Kidney epithelial cell (primary cell): ENCODE measurements around the gene LAMC1. TPM values are rescaled to one million over a fixed set of nuclear protein-coding genes. Genes with fewer than 3 reads are reported as not detected.

Experiments
- DNase-seq: peaks from one replicate; pipeline ENCODE4 v3.0.0-alpha.2; 2010; ENCODE audit warnings: low read depth
- H3K27me3 ChIP-seq: 2 replicates; pipeline ENCODE4 v1.6.0; 2011; ENCODE audit warnings: low read length; ENCODE audit not compliant: control insufficient read depth, insufficient read depth
- H3K36me3 ChIP-seq: 2 replicates; pipeline ENCODE4 v1.5.1; 2011; ENCODE audit warnings: low read length; ENCODE audit not compliant: control insufficient read depth, insufficient read depth
- H3K4me3 ChIP-seq: 2 replicates; pipeline ENCODE4 v1.5.1; 2011; ENCODE audit warnings: low read depth, mild to moderate bottlenecking, control low read depth, low read length
- total RNA-seq: library from RNA; depleted of rRNA; stranded (reverse); fragments of >200 nt; gene quantifications from 2 replicates; pipeline ENCODE4 v1.2.3, GENCODE V29; 2015
- TF ChIP-seq, protein P1 (sequence below): IDR thresholded peaks from 2 replicates; pipeline ENCODE4 v1.5.1; 2011; ENCODE audit warnings: mild to moderate bottlenecking, moderate library complexity, low read length, control low read depth, inconsistent platforms; ENCODE audit not compliant: insufficient read depth, poor library complexity, severe bottlenecking

Gene LAMC1
- total RNA-seq, 1 donor from 2014 or later, result 172 TPM

DNA sequence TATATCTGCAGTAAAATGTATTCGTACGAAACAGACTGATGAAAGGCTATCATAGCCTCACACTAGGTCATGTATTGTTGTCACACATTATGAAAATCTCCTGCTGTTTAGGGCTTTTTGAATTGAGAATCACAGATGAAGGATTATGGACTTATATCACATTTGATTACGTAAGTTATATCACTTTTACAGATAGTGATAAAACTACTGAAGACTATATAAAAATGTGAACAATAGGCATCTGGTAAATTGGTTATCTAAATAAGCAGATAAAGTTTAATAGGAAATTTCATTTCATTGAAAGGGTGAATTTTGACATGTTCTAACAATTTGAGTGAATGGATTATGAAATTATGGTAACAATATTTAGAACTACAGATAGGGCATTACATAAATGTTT, 20.0 kb downstream of the LAMC1 start:
- DNase-seq, result no peak
- Histone ChIP-seq H3K36me3 (no peaks in the 10 kb centered on the region), H3K27me3 (no peaks in the 10 kb centered on the region), H3K4me3 (no peak overlapping the region)
- TF ChIP-seq, protein P1, sequence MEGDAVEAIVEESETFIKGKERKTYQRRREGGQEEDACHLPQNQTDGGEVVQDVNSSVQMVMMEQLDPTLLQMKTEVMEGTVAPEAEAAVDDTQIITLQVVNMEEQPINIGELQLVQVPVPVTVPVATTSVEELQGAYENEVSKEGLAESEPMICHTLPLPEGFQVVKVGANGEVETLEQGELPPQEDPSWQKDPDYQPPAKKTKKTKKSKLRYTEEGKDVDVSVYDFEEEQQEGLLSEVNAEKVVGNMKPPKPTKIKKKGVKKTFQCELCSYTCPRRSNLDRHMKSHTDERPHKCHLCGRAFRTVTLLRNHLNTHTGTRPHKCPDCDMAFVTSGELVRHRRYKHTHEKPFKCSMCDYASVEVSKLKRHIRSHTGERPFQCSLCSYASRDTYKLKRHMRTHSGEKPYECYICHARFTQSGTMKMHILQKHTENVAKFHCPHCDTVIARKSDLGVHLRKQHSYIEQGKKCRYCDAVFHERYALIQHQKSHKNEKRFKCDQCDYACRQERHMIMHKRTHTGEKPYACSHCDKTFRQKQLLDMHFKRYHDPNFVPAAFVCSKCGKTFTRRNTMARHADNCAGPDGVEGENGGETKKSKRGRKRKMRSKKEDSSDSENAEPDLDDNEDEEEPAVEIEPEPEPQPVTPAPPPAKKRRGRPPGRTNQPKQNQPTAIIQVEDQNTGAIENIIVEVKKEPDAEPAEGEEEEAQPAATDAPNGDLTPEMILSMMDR, result no peak

DNA sequence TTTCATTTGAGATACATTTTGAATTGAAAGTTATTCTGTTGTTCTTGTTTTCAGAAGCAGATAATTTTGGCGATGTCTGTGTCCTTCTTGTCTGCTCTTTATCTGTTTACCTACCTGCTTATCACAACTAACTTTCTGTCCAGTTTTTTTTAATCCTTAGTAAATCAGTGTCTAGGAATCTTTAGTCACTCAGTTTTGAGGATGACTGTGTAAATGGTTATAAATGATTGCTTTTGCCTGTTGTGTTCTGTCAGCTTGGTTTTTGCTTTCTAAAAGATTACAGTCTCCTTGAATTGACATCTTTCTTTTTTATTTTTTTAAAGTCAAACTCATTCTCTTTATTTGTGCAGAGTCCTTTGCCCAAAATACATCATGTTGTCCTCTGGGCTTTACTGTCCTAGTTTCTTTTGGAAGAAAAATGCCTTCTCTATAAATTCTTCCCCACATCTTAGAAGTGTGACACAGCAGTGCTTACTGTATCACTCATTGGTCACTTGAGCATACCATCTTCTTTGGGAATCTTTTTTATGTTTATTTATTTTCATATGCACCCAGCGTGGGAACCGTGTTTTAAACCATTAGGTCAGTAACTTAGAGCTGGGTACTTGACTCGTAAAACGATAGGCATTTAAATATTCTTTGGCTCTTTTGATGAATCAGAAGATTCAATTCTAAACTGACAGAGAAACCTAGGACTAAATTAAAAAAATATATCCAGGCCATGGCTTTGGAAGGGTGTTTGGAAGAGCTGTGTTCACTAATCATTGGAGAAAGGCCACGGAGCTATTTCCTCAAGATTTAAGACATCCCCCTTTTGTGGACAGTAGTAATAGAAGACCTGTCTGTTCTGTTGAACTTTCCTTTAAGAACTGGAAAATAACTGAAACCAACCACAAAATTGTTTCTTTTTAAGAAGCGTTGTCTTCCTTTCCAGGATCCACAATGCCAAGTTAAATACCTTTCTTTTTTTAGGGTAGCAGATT, 20.9 kb downstream of the LAMC1 start:
- no peak overlapping the region for H3K4me3 ChIP-seq
- DNase-seq, result no peak

DNA sequence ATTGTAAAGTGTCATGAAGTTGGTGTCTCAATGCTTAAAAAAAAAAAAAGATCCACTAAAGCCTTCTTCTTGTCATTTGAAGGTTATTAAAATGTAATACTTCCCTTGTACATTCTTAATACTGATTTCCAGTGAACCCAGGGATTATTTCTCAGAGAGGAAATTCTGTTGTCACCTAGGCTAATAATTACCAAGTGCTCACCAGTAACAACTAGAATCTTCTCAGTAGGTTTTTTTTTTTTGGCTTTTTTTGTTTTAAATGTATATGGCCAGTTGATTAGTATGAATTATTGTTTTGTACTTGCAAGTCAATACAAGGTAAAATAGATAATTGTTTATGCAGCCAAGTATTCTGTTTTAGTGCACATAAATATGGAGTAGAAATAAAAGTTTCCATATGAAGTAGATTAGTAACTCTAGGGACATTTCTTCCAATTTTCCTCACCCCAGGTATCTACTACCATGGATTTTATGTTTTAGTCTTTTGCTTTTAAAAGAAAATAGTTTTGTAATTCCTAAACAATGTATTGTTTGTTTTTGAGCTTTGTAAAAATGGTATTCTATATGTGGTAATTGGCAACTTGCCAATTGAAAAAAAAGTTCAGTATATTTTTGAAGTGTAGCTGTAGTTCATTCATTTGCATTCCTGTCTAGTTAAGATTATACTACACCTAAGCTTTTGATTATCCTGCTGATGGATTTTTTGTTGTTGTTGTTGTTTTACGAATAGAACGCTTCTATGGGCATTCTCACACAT, 21.9 kb downstream of the LAMC1 start:
- Histone ChIP-seq H3K36me3 (no peaks in the 10 kb centered on the region), H3K27me3 (no peaks in the 10 kb centered on the region), H3K4me3 (no peak overlapping the region)
- DNase-seq, result no peak
- TF ChIP-seq, protein P1, result no peak

More for the DNA sequence above, 20.9 kb downstream of the LAMC1 start:
- H3K27me3 ChIP-seq, result no peaks in the 10 kb centered on the region
- TF ChIP-seq, protein P1, result no peak
- no peaks in the 10 kb centered on the region for H3K36me3 ChIP-seq

DNA sequence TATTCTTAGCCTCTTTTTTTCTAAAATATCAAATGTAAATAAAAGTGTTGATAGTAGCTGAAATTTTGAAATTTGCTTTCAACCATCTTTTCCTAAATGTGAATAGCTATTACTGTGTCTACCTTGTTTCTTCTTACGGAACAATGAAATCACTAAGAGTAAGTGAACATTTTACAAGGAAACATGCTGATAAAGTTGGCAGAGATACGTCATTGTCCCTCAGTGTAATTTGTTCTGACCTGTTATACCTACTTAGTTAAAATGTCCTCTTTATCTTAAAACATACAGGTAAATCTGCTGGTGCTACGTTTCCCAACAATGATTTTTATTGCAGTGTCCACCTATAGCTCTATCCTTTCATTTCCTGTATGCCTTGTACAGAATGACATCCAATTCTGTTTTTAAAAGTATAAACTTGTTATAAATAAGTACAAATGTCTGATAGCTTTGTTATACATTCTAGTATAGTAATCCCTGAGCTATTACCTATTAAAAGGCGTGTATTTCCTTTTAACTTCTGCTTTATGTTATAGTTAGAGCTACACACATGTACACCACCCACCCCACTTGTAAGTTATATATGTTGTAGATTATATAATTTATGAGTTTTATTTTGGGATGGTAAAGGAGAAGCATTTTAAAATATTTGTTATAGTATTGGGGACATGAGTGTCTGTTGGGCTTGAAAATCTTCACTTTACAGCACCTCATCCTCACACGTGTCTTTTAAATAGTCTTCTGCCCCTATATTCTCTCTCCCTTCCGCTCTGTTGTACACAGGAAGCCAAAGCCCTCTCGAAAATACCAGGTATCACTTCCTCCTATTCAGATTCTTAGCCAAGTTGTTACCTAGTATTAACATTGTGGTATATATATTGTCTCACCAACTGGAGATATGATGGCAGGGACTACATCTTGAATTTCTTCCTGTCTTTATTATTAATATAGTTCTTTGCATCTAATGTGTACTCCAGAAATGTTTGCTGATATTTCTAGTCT, 25.2 kb downstream of the LAMC1 start:
- no peak for DNase-seq
- Histone ChIP-seq H3K4me3 (no peak overlapping the region), H3K36me3 (no peaks in the 10 kb centered on the region), H3K27me3 (no peaks in the 10 kb centered on the region)
- TF ChIP-seq, protein P1, result no peak

DNA sequence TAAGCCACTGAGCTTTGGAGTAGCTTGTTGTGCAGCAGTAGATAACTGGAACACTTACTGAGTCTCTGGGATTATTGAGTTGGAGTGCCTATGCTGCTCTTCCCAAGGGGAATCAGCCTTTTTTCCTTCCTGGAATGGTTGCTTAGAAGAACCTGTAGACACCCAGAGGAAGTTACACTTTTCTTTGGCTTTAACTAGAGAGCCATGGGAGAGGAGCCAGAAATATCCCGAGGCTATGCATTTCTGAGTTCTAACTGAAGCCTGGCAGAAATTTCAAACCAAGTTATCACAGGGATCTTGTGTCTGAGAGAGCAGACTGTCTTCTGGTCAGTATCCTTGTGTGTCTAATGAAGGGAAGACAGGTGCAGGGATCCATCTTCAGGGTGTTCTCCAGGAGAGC, 28.3 kb downstream of the LAMC1 start:
- DNase-seq, result no peak
- H3K4me3 ChIP-seq, result no peak overlapping the region
- H3K27me3 ChIP-seq, result no peaks in the 10 kb centered on the region
- TF ChIP-seq, protein P1, result no peak
- H3K36me3 ChIP-seq, result no peaks in the 10 kb centered on the region
